HG03108 (cell line): ENCODE results near the gene NRXN3.

Experiments used
- ATAC-seq: cut with Tn5 transposase; IDR thresholded peaks from one replicate; pipeline ENCODE4 v1.9.1; 2021; ENCODE audit warnings: moderate library complexity; ENCODE audit not compliant: unreplicated experiment

Gene NRXN3

DNA sequence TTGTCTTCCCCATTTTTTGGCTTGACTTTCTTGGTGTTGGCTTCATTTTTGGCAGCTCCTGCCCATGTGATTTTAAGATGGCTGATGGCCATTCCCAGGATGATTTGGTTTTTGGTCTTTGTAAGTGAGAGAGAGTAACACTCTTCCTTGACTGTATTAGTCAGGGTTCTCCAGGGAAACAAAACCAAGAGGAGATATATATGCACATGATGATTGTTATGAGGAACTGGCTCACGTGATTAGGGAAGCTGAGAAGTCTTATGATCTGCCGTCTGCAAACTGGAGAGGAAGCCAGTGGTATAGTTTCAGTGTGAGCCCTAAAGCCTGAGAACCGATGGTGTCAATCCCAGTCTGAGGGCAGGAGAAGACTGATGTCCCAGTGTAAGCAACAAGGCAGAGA lies 146.6 kb downstream of the NRXN3 start:
- ATAC-seq: no peak

DNA sequence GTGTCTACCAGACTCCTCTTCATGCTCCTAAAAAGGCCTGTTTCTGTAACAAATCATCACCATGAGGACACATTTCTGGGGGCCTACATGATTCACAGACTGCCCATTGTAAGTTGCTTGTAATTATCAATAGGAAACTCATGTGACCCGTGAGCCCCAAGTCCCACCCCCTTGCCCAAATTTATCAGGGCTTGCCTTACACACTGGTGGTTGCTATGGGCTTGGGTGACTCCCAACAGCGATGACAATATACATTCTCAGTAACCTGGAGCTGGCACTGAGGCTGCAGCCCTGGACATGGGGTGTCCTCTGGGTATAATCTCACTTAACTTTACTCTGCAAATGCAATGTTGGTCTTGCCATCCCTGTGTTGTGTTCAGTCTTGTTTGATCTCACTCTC lies 149.2 kb downstream of the NRXN3 start:
- no peak for ATAC-seq

- ATAC-seq: no peak
These were observed 149.9 kb downstream of the NRXN3 start for GRCh38 chr14:78319887-78320635.

DNA sequence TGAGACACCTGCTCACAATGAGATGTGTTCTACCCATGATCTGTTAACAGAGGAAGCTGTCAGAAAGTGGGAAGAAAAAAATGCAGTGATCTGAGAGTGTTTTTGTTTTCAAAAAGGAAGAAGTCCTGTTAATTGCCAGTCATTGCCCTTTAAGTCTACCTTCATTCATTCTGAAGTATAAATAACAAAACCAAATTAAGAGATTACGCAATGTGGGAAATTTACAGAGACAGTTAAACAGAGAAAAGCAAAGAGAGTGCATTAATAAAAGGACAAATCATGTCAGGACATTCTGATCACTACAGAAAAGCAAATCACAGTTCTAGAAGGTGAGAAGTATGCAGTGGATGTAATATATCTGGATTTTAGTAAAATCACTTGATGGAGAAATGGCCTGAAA lies 154.2 kb downstream of the NRXN3 start:
- no peak for ATAC-seq

- no peak for ATAC-seq
These were observed 155.7 kb downstream of the NRXN3 start for GRCh38 chr14:78325911-78326310.

DNA sequence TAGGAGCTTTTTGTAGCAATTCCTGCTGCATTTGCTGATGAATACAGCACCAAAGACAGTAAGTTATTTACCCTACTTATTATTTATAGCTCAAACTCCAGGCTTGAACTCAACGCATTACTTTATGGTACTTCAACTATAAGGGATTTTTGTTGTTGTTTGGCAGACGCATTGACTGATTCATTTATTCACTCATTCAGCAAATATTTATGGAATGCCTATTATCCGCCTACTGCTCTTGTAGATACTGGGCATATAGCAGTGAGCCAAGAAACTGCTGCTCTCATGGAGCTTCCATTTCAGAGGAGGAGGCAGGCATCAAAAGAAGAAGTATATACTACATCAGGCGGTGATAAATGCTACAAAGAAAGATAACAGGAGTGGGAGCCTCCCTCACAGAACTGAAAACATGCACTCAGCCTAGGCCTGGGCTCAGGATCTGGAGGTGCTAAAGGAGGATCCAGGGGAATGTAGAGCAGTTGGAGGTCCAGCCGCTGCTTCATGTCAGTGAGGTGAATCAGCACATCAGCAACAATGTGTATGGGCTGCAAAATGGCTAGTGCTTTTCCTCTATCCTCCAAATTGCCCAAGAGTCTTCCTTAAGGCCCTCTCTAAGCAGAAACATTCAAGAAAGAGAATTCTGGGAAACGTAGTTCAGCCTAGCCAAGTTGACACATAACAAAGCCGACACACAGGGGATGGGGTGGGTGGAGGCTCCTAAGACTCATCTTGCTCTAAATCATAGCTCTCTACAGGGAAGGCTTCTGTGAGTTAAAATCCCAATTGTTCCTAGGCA lies 157.5 kb downstream of the NRXN3 start:
- ATAC-seq: no peak

- ATAC-seq: no peak
These were observed 159.2 kb downstream of the NRXN3 start for GRCh38 chr14:78329371-78329770.

GRCh38 chr14:78335531-78335930 lies 165.4 kb downstream of the NRXN3 start:
- no peak for ATAC-seq

GRCh38 chr14:78340250-78340649 lies 170.1 kb downstream of the NRXN3 start:
- ATAC-seq: no peak

DNA sequence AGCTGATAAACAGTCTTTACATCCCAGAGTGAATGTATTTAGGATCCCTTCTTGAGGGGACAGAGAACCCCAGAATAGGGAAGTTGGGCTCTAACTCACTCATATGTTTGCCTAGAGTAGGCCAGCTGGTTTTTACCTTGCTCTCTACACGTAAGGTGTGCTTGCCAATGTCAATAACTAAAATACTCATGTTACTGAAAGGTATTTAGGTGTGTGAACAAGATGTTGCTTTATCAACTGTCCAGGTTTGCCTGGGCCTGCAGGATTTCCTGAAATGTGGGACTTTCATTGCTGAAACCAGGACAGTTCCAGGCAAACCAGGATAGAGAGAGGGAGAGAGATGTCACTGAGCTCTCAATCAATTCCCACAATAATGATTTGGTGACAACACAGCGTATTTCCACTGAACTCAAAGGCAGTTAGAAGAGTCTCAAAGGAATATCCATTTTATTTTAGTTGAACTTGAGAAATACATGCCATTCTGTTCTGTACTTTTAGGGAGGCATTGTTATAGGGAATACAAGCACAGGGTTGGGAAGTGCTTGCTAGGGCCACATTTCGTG lies 171.7 kb downstream of the NRXN3 start:
- no peak for ATAC-seq

GRCh38 chr14:78342879-78343278 lies 172.7 kb downstream of the NRXN3 start:
- no peak for ATAC-seq

GRCh38 chr14:78344290-78344689 lies 174.1 kb downstream of the NRXN3 start:
- no peak for ATAC-seq

DNA sequence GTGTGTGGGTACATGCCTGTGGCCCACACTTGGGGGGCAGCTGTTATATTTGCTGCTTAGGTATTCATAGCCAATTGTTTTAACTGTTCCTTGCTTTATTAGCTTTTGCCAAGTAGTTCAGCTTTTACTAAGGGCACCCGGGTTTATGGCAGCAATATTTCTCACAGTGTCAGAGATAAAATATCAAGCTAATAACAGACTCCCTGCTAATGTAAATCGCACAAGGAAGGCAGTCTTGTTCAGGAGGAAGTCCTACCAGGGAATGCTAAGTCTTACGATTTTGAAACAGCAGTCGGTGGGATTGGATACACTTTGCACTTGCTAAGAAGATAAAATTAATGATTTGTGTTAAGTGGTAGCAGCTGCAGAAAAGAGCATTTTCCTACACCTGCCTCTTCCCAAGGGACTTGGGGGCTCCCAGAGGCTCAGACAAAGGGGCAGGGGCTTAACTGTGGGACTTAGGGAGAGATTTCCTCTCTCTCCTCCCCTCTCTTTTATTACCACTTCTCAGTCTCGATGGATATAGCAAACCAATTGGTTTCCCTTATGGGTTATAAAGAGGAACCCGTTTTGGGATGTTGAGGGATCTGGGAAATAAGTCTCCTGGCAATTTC lies 175.1 kb downstream of the NRXN3 start:
- no peak for ATAC-seq

DNA sequence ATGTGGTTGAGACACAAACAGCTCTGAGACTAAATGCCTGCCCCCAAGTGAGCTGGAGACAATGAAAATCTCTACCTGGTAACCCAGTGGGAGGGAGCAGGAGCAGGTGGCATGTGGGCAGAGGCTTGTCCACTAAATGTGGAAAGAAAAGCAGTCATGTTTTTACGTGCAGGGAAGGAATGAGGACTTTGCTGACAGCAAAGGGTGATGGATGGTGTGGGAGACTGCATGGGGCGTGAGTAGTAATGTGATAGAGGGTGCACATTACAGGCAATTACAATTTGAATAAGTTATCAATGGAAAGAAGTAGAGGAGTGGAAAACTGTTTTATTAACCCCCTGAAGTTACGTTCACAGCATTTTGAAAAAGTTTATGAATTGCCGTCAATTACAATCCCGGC lies 176.6 kb downstream of the NRXN3 start:
- no peak for ATAC-seq

DNA sequence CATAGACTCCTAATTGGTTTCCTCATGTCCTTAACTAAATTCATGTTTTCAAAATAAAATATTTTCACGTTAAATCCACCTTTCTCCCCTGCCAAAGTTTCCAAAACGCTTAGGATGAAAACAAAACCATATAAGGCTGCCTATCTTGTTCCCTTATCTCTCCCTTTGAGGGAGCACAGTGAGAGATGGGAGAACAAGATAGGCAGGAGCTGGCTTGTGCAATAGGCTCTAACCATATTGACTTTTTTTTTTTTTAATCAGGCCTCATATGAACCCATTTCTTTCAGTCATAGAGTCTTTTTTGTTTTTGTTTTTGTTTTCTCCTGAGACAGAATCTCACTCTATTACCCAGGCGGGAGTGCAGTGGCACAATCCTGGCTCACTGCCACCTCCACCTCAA lies 184.9 kb downstream of the NRXN3 start:
- ATAC-seq: no peak

GRCh38 chr14:78356391-78356790 lies 186.2 kb downstream of the NRXN3 start:
- no peak for ATAC-seq

DNA sequence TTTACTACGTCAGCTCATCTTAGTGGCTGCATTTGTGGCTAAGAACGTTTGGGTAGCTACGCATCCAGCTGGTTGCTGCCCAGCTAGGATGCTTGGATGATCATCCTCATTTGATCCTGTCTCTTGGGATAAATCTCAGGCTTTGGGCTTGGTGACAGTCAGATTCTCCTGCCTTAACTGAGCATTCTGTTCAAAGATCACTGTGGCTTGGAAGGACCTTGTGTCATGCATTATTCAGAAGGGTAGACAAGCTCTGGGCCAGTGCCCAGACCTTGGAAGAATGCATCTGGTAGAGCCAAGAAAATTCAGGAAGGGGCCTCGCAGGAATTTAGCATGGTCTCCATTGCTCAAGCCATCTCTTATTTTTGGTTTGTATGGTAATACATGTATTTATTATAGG lies 188.4 kb downstream of the NRXN3 start:
- no peak for ATAC-seq

DNA sequence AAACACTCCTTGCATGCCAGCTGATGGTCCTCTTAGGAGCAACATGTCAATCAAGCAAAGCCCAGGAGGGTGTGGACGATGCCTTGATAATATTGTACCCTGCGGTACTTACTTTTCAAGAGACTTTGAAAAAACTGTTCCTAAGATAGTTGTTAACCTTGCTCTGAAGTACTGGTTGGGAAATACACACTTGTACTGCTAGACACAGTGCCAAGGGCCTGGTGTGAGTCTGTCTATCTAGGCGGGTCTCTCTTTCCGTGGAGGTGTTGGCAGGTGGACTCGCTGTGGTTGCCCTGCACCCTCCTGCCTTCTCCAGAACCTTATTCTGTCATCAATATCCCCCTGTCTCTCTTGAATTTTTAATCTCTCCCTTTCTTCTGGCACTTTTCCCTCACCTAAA lies 189.4 kb downstream of the NRXN3 start:
- no peak for ATAC-seq

GRCh38 chr14:78363008-78363407 lies 192.8 kb downstream of the NRXN3 start:
- ATAC-seq: no peak

DNA sequence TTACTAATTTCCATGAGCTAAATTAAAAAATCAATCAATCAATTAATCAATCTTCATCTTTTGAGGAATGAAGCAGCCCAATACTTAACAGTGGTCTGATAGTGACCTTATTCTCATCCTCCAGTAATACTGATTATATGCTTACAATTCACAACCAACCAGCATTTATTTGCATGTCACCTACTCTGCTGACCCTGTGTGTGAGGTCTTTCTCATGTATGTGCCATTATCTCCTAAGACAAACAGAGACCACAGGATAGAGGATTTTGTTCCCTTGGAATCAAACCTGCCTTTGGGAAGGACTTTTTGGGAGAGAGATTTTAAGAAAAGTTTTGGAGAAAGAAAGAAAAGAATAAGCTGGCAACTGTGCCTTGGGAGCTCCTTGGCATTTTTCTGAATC lies 197.2 kb downstream of the NRXN3 start:
- no peak for ATAC-seq

GRCh38 chr14:78383060-78383459 lies 212.9 kb downstream of the NRXN3 start:
- no peak for ATAC-seq

DNA sequence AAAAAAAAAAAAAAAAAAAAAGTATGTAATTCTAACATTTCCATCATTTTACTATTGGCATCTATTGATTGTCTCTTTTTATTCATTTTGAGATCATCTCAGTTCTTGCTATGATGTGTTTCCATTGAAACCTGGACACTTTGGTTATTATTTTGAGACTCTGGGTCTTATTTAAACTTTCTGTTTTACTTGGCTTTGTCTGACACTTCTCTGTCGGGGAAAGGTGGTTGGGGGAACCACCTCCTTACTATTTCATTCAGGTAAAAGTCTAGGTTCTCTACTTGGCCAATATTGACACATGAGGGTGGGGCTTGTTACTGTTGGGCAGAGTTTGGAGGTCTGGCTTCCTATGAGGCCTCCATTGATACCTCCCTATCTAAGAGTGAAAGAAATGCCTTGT lies 228.0 kb downstream of the NRXN3 start:
- ATAC-seq: no peak
